OCI-LY3 (cell line): Measurements from ENCODE around the gene AKTIP.

Source experiments
- H2AFZ ChIP-seq: fragments of 200-600, 300-600 bp; shearing (Covaris generic); 2 replicates; pipeline ENCODE4 v1.6.0; 2014; ENCODE audit warnings: antibody characterized with exemption, low read depth, low read length
- H3K27ac ChIP-seq: fragments of 200-600, 300-600 bp; sonication (generic); 2 replicates; pipeline ENCODE4 v1.5.1; 2014; ENCODE audit warnings: mild to moderate bottlenecking, low read length, moderate library complexity, mixed read lengths
- H3K27me3 ChIP-seq: fragments of 200-600, 300-600 bp; sonication (generic); 2 replicates; pipeline ENCODE4 v1.6.1; 2014; ENCODE audit warnings: low read depth, low read length, mixed read lengths
- H3K36me3 ChIP-seq: fragments of 200-600, 300-600 bp; sonication (generic); replicated peaks from 2 replicates; pipeline ENCODE3; 2014; ENCODE audit warnings: low read depth, low read length, mixed read lengths
- H3K4me1 ChIP-seq: fragments of 300-600, 200-600 bp; sonication (generic); 2 replicates; pipeline ENCODE4 v1.6.1; 2014; ENCODE audit warnings: low read length, mixed read lengths
- H3K4me2 ChIP-seq: fragments of 200-600, 300-600 bp; sonication (generic); 2 replicates; pipeline ENCODE4 v1.6.1; 2014; ENCODE audit warnings: low read length, mixed read lengths
- H3K4me3 ChIP-seq: fragments of 300-600, 200-600 bp; sonication (generic); 2 replicates; pipeline ENCODE4 v1.5.1; 2014; ENCODE audit warnings: antibody characterized with exemption, mild to moderate bottlenecking, low read length, moderate library complexity
- H3K79me2 ChIP-seq: fragments of 300-600, 200-600 bp; shearing (Covaris generic); 2 replicates; pipeline ENCODE4 v1.6.1; 2014; ENCODE audit warnings: mild to moderate bottlenecking, low read length, mixed read lengths
- H3K9ac ChIP-seq: fragments of 300-600, 200-600 bp; shearing (Covaris generic); 2 replicates; pipeline ENCODE4 v1.6.0; 2014; ENCODE audit warnings: mild to moderate bottlenecking, low read length, moderate library complexity
- H3K9me3 ChIP-seq: fragments of 200-600, 300-600 bp; shearing (Covaris generic); 2 replicates; pipeline ENCODE4 v1.6.1; 2014; ENCODE audit warnings: low read length, mixed read lengths; ENCODE audit not compliant: insufficient read depth
- H4K20me1 ChIP-seq: fragments of 200-600, 300-600 bp; sonication (generic); 2 replicates; pipeline ENCODE4 v1.6.1; 2016; ENCODE audit warnings: low read length, mixed read lengths; ENCODE audit not compliant: insufficient read depth
- CTCF ChIP-seq: fragments of 200-600, 300-600 bp; sonication (generic); IDR thresholded peaks from 2 replicates; pipeline ENCODE4 v1.5.1; 2014; ENCODE audit warnings: antibody characterized with exemption, low read length, low read depth
- EZH2phosphoT487 ChIP-seq: fragments of 200-600 bp; shearing (Covaris generic); IDR thresholded peaks from 2 replicates; pipeline ENCODE4 v1.6.1; 2018; ENCODE audit warnings: antibody characterized with exemption, mixed run types, low read depth

AKTIP gene

GRCh38 chr16:53502331-53503269 lies at the start of gene AKTIP:
AKTIP (minus strand) TSS chr16:53503209; CDS start chr16:53500259, 2,950 bp downstream.
- peak within 1 kb of the TSS; percentile 73; the same call in 1 of the 2 replicates for H2AFZ ChIP-seq
- peak within 1 kb of the TSS; percentile 86 for H3K9ac ChIP-seq
- peak within 1 kb of the TSS; percentile 58 for H3K27ac ChIP-seq
- no peak for TF ChIP-seq CTCF
- no peak for TF ChIP-seq EZH2phosphoT487
- H3K79me2 ChIP-seq: 0 out of 2 replicates have a peak, but pooled peaks cover 6% of the 10 kb centered on the region
- H4K20me1 ChIP-seq: no peaks in the 10 kb centered on the region
- H3K27me3 ChIP-seq: no peaks in the 10 kb centered on the region
- H3K4me3 ChIP-seq: peak within 1 kb of the TSS; percentile 92
- peaks cover 12% of the 10 kb centered on the region for H3K4me1 ChIP-seq
- no peaks in the 10 kb centered on the region for H3K9me3 ChIP-seq
- H3K4me2 ChIP-seq: peak within 1 kb of the TSS; percentile 93
- peaks cover 2% of the 10 kb centered on the region for H3K36me3 ChIP-seq

- no peak overlapping the region for H3K9ac ChIP-seq
- peak overlapping the region; percentile 42 for H3K4me2 ChIP-seq
- peaks cover 12% of the 10 kb centered on the region for H3K4me1 ChIP-seq
- no peak for TF ChIP-seq EZH2phosphoT487
- peak; percentile 84 for TF ChIP-seq CTCF
- H4K20me1 ChIP-seq: no peaks in the 10 kb centered on the region
- H3K36me3 ChIP-seq: no peaks in the 10 kb centered on the region
- no peaks in the 10 kb centered on the region for H3K9me3 ChIP-seq
- H3K79me2 ChIP-seq: no peaks in the 10 kb centered on the region
- H2AFZ ChIP-seq: 0 out of 2 replicates have a peak overlapping the region, but pooled peaks have one; percentile 36
- H3K27ac ChIP-seq: no peak overlapping the region
- H3K27me3 ChIP-seq: peaks cover 37% of the 10 kb centered on the region
- no peak overlapping the region; the same call in 1 of the 2 replicates for H3K4me3 ChIP-seq
These were observed 47.1 kb upstream of the AKTIP start for GRCh38 chr16:53549970-53550690.

- no peaks in the 10 kb centered on the region for H4K20me1 ChIP-seq
- TF ChIP-seq EZH2phosphoT487 (no peak), CTCF (peak; percentile 32)
- H2AFZ ChIP-seq: no peak overlapping the region
- no peaks in the 10 kb centered on the region for H3K79me2 ChIP-seq
- H3K4me1 ChIP-seq: peaks cover 5% of the 10 kb centered on the region
- H3K9ac ChIP-seq: no peak overlapping the region
- no peak overlapping the region for H3K27ac ChIP-seq
- no peaks in the 10 kb centered on the region for H3K36me3 ChIP-seq
- H3K4me2 ChIP-seq: no peak overlapping the region
- no peaks in the 10 kb centered on the region for H3K9me3 ChIP-seq
- no peak overlapping the region for H3K4me3 ChIP-seq
- peaks cover 46% of the 10 kb centered on the region for H3K27me3 ChIP-seq
These were observed 44.0 kb upstream of the AKTIP start for GRCh38 chr16:53546988-53547391.

GRCh38 chr16:53545433-53545832 lies 42.4 kb upstream of the AKTIP start:
- peaks cover 46% of the 10 kb centered on the region for H3K27me3 ChIP-seq
- H3K79me2 ChIP-seq: no peaks in the 10 kb centered on the region
- H3K27ac ChIP-seq: no peak overlapping the region
- H3K4me1 ChIP-seq: peaks cover 4% of the 10 kb centered on the region; the same call in 1 of the 2 replicates
- H2AFZ ChIP-seq: no peak overlapping the region
- H3K9me3 ChIP-seq: no peaks in the 10 kb centered on the region
- no peak overlapping the region for H3K9ac ChIP-seq
- TF ChIP-seq EZH2phosphoT487: no peak
- TF ChIP-seq CTCF: no peak
- H3K4me3 ChIP-seq: no peak overlapping the region
- no peaks in the 10 kb centered on the region for H3K36me3 ChIP-seq
- H4K20me1 ChIP-seq: no peaks in the 10 kb centered on the region
- H3K4me2 ChIP-seq: no peak overlapping the region
